GM12878 (cell line): Measurements from ENCODE around the gene RBX1. TPM values are rescaled to one million over a fixed set of nuclear protein-coding genes. Genes with fewer than 3 reads are reported as not detected.

Experiments used
- ATAC-seq: fragments of 200-7000 bp; cut with Tn5 transposase; 3 replicates; pipeline ENCODE4 v1.9.1; 2020; ENCODE audit warnings: mild to moderate bottlenecking, moderate library complexity
- BruUV-seq: library from RNA; stranded (reverse); fragments of 400-500 nt; replicated peaks from 2 replicates; lab custom pipeline; 2021; lab: Mats Ljungman, UMichigan
- CTCF ChIA-PET: fragments of 300-600 bp; sonication (Branson Sonifier 250); formaldehyde crosslinking; extraction: SDS; loops from one replicate; lab custom pipeline; 2021; ENCODE audit warnings: inconsistent platforms; lab: Yijun Ruan, JAX
- POLR2A ChIA-PET: fragments of 350-600 bp; formaldehyde crosslinking; extraction: SDS; loops from one replicate; lab custom pipeline; 2021; ENCODE audit warnings: inconsistent platforms; lab: Charles Lee
- RAD21 ChIA-PET: fragments of 300-600 bp; sonication (Branson Sonifier 250); formaldehyde crosslinking; loops from one replicate; lab custom pipeline; 2023; ENCODE audit warnings: antibody characterized with exemption; ENCODE audit not compliant: unreplicated experiment; lab: Charles Lee
- SMC1A ChIA-PET: fragments of 300-600 bp; sonication (Branson Sonifier 250); formaldehyde crosslinking; loops from one replicate; lab custom pipeline; 2023; ENCODE audit not compliant: unreplicated experiment, uncharacterized antibody; lab: Charles Lee
- DNase-seq: peaks from one replicate; pipeline ENCODE4 v3.0.0-alpha.2; 2011; ENCODE audit warnings: low read depth, low spot score
- FAIRE-seq: peaks from 3 replicates; lab custom pipeline; 2011; peaks lifted over from hg19 to GRCh38; lab: Jason Lieb, UNC
- H2AFZ ChIP-seq: 2 replicates; pipeline ENCODE4 v1.6.0; 2011; ENCODE audit warnings: low read depth, low read length, control low read depth; ENCODE audit not compliant: control insufficient read depth
- H3K27ac ChIP-seq: 2 replicates; pipeline ENCODE4 v1.5.1; 2011; ENCODE audit warnings: control low read depth; ENCODE audit not compliant: control insufficient read depth, insufficient read depth
- H3K27me3 ChIP-seq, 2 experiments: replicated peaks in 1 of 2; 2 replicates each; pipeline versions ENCODE4 v1.6.0 to v1.6.1; 2011; ENCODE audit warnings: low read length in 1 of 2; ENCODE audit not compliant: control insufficient read depth in 2 of 2, insufficient read depth in 2 of 2
- H3K36me3 ChIP-seq, 2 experiments: 2 replicates each; pipeline ENCODE4 v1.5.1; 2011; ENCODE audit warnings: low read length in 1 of 2; ENCODE audit not compliant: control insufficient read depth in 2 of 2, insufficient read depth in 2 of 2
- H3K4me1 ChIP-seq: 2 replicates; pipeline ENCODE4 v1.6.1; 2011; ENCODE audit warnings: mild to moderate bottlenecking, low read length, moderate library complexity, mixed read lengths; ENCODE audit not compliant: control insufficient read depth, insufficient read depth
- H3K4me2 ChIP-seq: 2 replicates; pipeline ENCODE4 v1.6.0; 2011; ENCODE audit warnings: control low read depth; ENCODE audit not compliant: control insufficient read depth, insufficient read depth
- H3K4me3 ChIP-seq: fragments of 200-600 bp; sonication (generic); 2 replicates; pipeline ENCODE4 v1.5.1; 2016
- H3K79me2 ChIP-seq: 2 replicates; pipeline ENCODE4 v1.6.0; 2011; ENCODE audit warnings: low read length; ENCODE audit not compliant: control insufficient read depth, insufficient read depth
- H3K9ac ChIP-seq: 2 replicates; pipeline ENCODE4 v1.8.0; 2011; ENCODE audit warnings: low read length, control low read depth, mixed read lengths; ENCODE audit not compliant: control insufficient read depth, insufficient read depth
- H3K9me3 ChIP-seq: replicated peaks from 3 replicates; pipeline ENCODE4 v1.5.1; 2011; ENCODE audit warnings: mild to moderate bottlenecking, low read length; ENCODE audit not compliant: control insufficient read depth, insufficient read depth
- H4K20me1 ChIP-seq: 2 replicates; pipeline ENCODE4 v1.6.0; 2011; ENCODE audit not compliant: control insufficient read depth, insufficient read depth
- CREM ChIP-seq: IDR thresholded peaks from 2 replicates; pipeline ENCODE4 v1.6.1; 2014; ENCODE audit warnings: antibody characterized with exemption, low read depth
- NR2F1 ChIP-seq: fragments of 450-650 bp; conservative IDR thresholded peaks from 2 replicates; pipeline ENCODE4 v1.6.1; 2017; ENCODE audit warnings: mild to moderate bottlenecking
- RB1 ChIP-seq: fragments of 450-650 bp; formaldehyde crosslinking; IDR thresholded peaks from 2 replicates; pipeline ENCODE4 v1.6.1; 2017; ENCODE audit warnings: mild to moderate bottlenecking, borderline replicate concordance
- RUNX3 ChIP-seq: IDR thresholded peaks from 2 replicates; pipeline ENCODE4 v1.6.1; 2012; ENCODE audit warnings: low read length, inconsistent platforms
- STAT3 ChIP-seq: IDR thresholded peaks from 2 replicates; pipeline ENCODE4 v1.6.1; 2011; ENCODE audit warnings: low read depth, low read length, improper control_type of control experiment
- TARDBP ChIP-seq: IDR thresholded peaks from 2 replicates; pipeline ENCODE4 v1.6.1; 2016; ENCODE audit warnings: borderline replicate concordance
- WGBS: methylation state at CpG from one replicate; pipeline ENCODE4 v1.1.6; 2016; ENCODE audit warnings: low lambda C conversion rate; ENCODE audit not compliant: insufficient replicate concordance, insufficient coverage; ENCODE audit errors: missing lambda C conversion rate; 5-methylcytosine and 5-hydroxymethylcytosine counted together
- in situ Hi-C: fragments of 300-500 bp; cut with MboI; formaldehyde crosslinking; loops from 9 replicates; pipeline ENCODE4 v1.14.3; 2018; ENCODE audit warnings: mixed read lengths
- intact Hi-C: fragments of 100-400 bp; cut with micrococcal nuclease; formaldehyde crosslinking; loops from one replicate; pipeline ENCODE4 v1.14.2; 2022; ENCODE audit not compliant: unreplicated experiment
- polyA plus RNA-seq, 11 experiments: library from polyadenylated mRNA; depleted of rRNA in 4 of 11; unstranded in 6 of 11; stranded (reverse) in 5 of 11; fragments of >200 nt; fragmentation: Nextera tagmentation in 4 of 11; fragmentation: Illumina TruSeq in 1 of 11; extraction: Ambion mirVana in 4 of 11; extraction: Trizol in 1 of 11; gene quantifications; 1 replicate in 1 of 11; 2 replicates in 10 of 11; pipeline versions ENCODE4 v1.2.1 to v1.2.3, GENCODE V29; 2011 to 2016; ENCODE audit warnings: inconsistent platforms in 2 of 11, missing spikeins in 2 of 11, low read depth in 1 of 11
- total RNA-seq, 4 experiments: library from RNA; depleted of rRNA in 3 of 4; stranded (reverse); fragments of >200 nt in 3 of 4; fragmentation: Illumina TruSeq in 1 of 4; extraction: Trizol in 1 of 4; gene quantifications; 2 replicates each; pipeline versions ENCODE4 v1.2.1 to v1.2.3, GENCODE V29; 2013 to 2021
- TF ChIP-seq, protein P1 (sequence below): fragments of 450-650 bp; formaldehyde crosslinking; IDR thresholded peaks from 2 replicates; pipeline ENCODE4 v1.5.0; 2022; ENCODE audit warnings: mild to moderate bottlenecking, missing genetic modification characterization

Gene RBX1
- total and polyA plus RNA-seq, 10 of the 15 experiments (the other 5 are each of a cell fraction or from before 2014, with no cell fraction given): 71.2 to 468 (median 184) TPM

- TF ChIP-seq RUNX3: no peak
- no peak for TF ChIP-seq NR2F1
These were observed 44.6 kb downstream of the RBX1 start (continued) for GRCh38 chr22:40995821-40996220.

DNA sequence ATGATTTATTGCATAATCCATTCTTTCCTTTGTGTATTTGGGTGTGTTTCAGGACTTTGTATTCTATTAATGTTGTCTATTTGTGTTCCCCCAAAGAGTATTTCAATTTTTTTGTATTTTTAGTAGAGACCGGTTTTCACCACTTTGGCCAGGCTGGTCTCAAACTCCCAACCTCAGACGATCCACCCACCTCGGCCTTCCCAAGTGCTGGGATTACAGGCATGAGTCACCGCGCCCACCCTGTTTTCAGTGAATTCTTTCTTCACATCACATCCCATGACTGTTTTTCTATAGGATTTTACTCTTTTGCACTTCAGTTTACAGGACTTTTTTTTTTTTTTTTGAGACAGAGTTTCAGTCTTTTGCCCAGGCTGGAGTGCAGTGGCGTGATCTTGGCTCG is 46.3 kb downstream of the RBX1 start:
- RAD21 ChIA-PET: interaction anchor here (0.7 kb wide), 1 partner anchor 75 kb away, joined by 3 read pairs; no protein-coding TSS in a partner anchor
- DNase-seq: no peak
- Histone ChIP-seq H4K20me1 (no peaks in the 10 kb centered on the region), H3K4me3 (no peak overlapping the region), H3K9me3 (no peaks in the 10 kb centered on the region), H3K27me3 (no peaks in the 10 kb centered on the region; a peak in 1 of 4 replicates), H3K36me3 (no peaks in the 10 kb centered on the region), H3K4me1 (no peaks in the 10 kb centered on the region), H3K9ac (no peak overlapping the region), H3K27ac (no peak overlapping the region), H3K79me2 (no peaks in the 10 kb centered on the region), H3K4me2 (no peak overlapping the region), H2AFZ (no peak overlapping the region)
- no peak for TF ChIP-seq CREM
- SMC1A ChIA-PET: no interaction called here
- CTCF ChIA-PET: no interaction called here
- 84% methylated on average over 7 of the region's 7 CpGs for WGBS
- FAIRE-seq: no peak
- BruUV-seq: no TSS peak
- POLR2A ChIA-PET: interaction anchor here (0.6 kb wide), 1 partner anchor 97 kb away, joined by 5 read pairs; no protein-coding TSS in a partner anchor
- no peak for ATAC-seq
- in situ Hi-C loops: no loop called here
- intact Hi-C loops: no loop called here

DNA sequence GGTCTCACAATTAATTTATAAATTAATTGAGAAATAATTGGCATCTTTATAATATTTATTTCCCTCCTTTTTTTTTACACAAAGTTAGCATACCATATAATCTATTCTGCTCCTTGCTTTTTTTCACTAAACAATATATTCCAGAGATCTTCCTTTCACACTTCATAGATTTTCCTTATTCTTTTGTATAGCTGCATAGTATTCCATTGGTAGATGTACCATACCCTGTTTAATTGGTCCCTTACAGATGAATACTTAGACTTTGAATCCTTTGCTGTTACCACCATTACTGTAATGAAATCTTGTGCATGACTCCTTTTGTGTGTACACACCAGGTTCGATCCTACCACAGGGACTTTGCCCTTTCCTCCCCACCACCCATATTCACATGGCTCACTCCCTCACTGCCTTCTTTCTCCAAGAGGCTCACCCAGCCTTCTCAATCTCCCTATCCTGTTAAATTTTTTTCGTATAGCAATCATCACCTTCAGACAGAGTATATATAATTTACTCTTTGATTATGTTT is 48.9 kb downstream of the RBX1 start:
- ChIA-PET SMC1A (no interaction called here), CTCF (no interaction called here), RAD21 (interaction anchor here (0.6 kb wide), 1 partner anchor 48 kb away, joined by 3 read pairs; no protein-coding TSS in a partner anchor), POLR2A (no interaction called here)
- H3K9ac ChIP-seq: no peak overlapping the region
- no peaks in the 10 kb centered on the region for H3K4me1 ChIP-seq
- H3K27ac ChIP-seq: no peak overlapping the region
- in situ Hi-C loops (no loop called here), intact Hi-C loops (no loop called here)
- H2AFZ ChIP-seq: no peak overlapping the region
- H3K36me3 ChIP-seq: no peaks in the 10 kb centered on the region
- no peaks in the 10 kb centered on the region for H4K20me1 ChIP-seq
- no peak overlapping the region for H3K4me2 ChIP-seq
- no peaks in the 10 kb centered on the region for H3K9me3 ChIP-seq
- no peaks in the 10 kb centered on the region for H3K27me3 ChIP-seq
- ATAC-seq: no peak
- no TSS peak for BruUV-seq
- H3K79me2 ChIP-seq: no peaks in the 10 kb centered on the region
- no peak for FAIRE-seq
- 46% methylated on average over 2 of the region's 2 CpGs for WGBS
- no peak overlapping the region for H3K4me3 ChIP-seq
- DNase-seq: no peak
- TF ChIP-seq TARDBP (no peak), RB1 (no peak), STAT3 (no peak)
- TF ChIP-seq, protein P1, sequence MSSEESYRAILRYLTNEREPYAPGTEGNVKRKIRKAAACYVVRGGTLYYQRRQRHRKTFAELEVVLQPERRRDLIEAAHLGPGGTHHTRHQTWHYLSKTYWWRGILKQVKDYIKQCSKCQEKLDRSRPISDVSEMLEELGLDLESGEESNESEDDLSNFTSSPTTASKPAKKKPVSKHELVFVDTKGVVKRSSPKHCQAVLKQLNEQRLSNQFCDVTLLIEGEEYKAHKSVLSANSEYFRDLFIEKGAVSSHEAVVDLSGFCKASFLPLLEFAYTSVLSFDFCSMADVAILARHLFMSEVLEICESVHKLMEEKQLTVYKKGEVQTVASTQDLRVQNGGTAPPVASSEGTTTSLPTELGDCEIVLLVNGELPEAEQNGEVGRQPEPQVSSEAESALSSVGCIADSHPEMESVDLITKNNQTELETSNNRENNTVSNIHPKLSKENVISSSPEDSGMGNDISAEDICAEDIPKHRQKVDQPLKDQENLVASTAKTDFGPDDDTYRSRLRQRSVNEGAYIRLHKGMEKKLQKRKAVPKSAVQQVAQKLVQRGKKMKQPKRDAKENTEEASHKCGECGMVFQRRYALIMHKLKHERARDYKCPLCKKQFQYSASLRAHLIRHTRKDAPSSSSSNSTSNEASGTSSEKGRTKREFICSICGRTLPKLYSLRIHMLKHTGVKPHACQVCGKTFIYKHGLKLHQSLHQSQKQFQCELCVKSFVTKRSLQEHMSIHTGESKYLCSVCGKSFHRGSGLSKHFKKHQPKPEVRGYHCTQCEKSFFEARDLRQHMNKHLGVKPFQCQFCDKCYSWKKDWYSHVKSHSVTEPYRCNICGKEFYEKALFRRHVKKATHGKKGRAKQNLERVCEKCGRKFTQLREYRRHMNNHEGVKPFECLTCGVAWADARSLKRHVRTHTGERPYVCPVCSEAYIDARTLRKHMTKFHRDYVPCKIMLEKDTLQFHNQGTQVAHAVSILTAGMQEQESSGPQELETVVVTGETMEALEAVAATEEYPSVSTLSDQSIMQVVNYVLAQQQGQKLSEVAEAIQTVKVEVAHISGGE (CRISPR knock-in tag): no peak
